Neural progenitor cell (in vitro differentiated cells): ENCODE results near the gene MRGPRE.

ENCODE experiments used
- EZH2 ChIP-seq: fragments of 200-600 bp; sonication (generic); IDR thresholded peaks from 2 replicates; pipeline ENCODE4 v1.6.1; 2017; ENCODE audit warnings: antibody characterized with exemption, mild to moderate bottlenecking, moderate library complexity
- EZH2phosphoT487 ChIP-seq: fragments of 200-600 bp; sonication (generic); IDR thresholded peaks from 2 replicates; pipeline ENCODE4 v1.6.1; 2017; ENCODE audit warnings: antibody characterized with exemption
- TF ChIP-seq, protein P1 (sequence below): fragments of 200-600 bp; sonication (generic); IDR thresholded peaks from 2 replicates; pipeline ENCODE4 v1.5.1; 2017; ENCODE audit warnings: antibody characterized with exemption, mild to moderate bottlenecking

DNA sequence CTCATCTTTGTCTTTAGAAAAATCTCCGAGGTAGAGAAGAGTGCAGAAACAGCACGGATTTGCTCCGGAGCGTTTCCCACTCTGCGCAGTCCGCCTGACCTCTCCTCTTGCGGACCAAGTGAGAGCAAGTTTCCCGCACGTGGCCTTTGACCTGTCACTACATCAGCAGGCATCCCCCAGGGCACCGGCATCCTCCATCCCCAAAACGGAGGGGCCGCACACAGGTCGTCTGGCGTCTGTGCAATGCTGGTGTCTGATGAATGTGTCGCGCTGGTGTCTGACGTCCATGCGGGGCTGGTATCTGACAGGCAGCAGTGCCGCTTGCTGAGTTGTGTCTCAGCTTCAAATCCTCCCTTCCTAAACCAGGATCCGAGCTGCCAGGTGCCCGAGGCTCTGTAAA, 739 bp upstream of the MRGPRE start:
- TF ChIP-seq, protein P1, sequence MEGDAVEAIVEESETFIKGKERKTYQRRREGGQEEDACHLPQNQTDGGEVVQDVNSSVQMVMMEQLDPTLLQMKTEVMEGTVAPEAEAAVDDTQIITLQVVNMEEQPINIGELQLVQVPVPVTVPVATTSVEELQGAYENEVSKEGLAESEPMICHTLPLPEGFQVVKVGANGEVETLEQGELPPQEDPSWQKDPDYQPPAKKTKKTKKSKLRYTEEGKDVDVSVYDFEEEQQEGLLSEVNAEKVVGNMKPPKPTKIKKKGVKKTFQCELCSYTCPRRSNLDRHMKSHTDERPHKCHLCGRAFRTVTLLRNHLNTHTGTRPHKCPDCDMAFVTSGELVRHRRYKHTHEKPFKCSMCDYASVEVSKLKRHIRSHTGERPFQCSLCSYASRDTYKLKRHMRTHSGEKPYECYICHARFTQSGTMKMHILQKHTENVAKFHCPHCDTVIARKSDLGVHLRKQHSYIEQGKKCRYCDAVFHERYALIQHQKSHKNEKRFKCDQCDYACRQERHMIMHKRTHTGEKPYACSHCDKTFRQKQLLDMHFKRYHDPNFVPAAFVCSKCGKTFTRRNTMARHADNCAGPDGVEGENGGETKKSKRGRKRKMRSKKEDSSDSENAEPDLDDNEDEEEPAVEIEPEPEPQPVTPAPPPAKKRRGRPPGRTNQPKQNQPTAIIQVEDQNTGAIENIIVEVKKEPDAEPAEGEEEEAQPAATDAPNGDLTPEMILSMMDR: no peak
- TF ChIP-seq EZH2phosphoT487 (no peak), EZH2 (no peak)
